HG03558 (cell line): ENCODE data around the gene ARTN.

ENCODE experiments used
- ATAC-seq: cut with Tn5 transposase; IDR thresholded peaks from one replicate; pipeline ENCODE4 v1.9.1; 2021; ENCODE audit warnings: moderate number of reproducible peaks; ENCODE audit not compliant: unreplicated experiment; ENCODE audit errors: extremely low read depth

The ARTN gene

GRCh38 chr1:43946236-43947060, 12.8 kb downstream of the ARTN start, which contains the start of gene IPO13:
Gene IPO13, plus strand, starts transcription at chr1:43946950. Its CDS starts 651 bp downstream, at chr1:43947601.
- peak; percentile 88 for ATAC-seq

GRCh38 chr1:43947061-43947873, 13.7 kb downstream of the ARTN start:
- ATAC-seq: no peak

GRCh38 chr1:43947874-43948437, 14.4 kb downstream of the ARTN start:
- ATAC-seq: no peak

- no peak for ATAC-seq
Measured at GRCh38 chr1:43949678-43950077, 16.1 kb downstream of the ARTN start.

DNA sequence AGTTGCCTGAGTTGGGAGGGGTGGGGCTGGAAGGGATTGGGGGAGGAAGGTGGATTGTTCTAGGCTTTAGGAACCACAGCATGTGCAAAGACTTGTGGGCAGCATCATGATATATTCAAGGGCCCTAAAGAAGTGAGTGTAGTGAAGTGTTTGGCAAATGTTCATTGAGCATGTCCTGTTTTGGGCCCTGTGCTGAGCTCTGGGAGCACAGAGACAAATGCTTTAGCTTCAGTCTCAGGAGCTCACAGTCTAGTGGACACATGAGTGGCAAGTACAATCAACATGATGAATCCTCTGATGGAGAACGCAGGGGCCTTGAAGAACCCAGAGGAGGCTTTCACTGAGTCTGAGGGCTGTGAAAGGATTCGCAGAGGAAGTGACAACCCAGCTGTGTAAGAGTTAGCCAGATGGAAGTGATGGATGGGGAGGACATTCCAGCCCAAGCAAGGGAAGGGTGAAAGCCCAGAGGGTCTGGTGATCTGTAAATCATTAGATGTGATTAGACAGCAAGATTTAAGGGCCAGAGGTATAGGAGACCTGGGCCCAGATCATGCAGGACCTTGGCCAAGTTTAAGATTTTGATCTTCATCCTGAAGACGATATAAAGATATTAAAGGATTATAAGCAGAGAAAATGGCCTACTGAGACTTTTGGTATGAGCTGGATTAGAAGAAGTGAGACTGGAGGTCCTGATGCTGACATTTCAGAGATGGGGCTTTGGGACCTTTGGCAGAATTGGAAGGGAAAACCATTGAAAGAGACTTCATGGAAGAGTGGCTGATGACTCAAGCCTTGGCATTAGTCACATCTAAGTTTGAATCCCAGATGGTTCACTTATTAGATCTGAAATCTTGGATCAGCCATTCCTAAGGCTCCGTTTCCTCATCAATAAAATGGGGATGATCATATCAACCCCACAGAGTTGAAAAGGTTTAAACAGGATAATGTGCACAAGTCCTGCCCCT, 17.7 kb downstream of the ARTN start:
- ATAC-seq: no peak

DNA sequence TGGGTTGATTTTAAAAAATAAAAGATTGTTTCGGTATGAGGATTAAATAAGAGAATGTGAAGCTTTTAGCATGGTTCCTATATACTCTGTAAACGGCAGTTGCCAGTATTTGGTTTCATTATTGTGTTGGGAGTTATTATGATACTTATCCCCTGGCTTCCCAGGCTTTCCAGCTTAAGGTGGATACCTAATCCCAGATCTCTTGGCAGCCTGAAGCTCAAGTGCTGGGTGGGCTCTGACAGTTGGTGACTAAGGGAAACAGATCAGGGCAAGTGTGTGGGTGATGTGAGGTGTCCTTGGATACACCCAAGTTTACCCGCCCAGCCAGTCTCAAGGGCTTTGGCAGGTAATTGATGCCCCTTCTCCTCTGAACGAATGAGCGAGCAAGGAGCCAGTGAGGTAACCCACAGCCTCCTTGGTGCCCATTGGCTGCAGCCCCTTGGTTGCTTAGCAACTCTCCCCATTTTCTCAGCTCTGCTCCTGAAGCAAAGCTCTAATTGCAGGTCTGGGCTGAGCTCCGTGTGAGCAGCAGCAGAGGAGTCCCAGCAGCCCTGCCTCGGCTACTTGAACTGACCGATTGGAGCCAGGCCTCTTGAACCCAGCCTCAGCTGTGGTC, 19.2 kb downstream of the ARTN start:
- no peak for ATAC-seq

GRCh38 chr1:43953361-43953760, 19.8 kb downstream of the ARTN start:
- no peak for ATAC-seq

- ATAC-seq: no peak
Measured at GRCh38 chr1:43954036-43954435, 20.4 kb downstream of the ARTN start.

GRCh38 chr1:43956234-43956633, 22.6 kb downstream of the ARTN start:
- no peak for ATAC-seq

GRCh38 chr1:43957407-43958040, 23.9 kb downstream of the ARTN start:
- no peak for ATAC-seq

- no peak for ATAC-seq
Measured at GRCh38 chr1:43958351-43959255, 25.0 kb downstream of the ARTN start.

DNA sequence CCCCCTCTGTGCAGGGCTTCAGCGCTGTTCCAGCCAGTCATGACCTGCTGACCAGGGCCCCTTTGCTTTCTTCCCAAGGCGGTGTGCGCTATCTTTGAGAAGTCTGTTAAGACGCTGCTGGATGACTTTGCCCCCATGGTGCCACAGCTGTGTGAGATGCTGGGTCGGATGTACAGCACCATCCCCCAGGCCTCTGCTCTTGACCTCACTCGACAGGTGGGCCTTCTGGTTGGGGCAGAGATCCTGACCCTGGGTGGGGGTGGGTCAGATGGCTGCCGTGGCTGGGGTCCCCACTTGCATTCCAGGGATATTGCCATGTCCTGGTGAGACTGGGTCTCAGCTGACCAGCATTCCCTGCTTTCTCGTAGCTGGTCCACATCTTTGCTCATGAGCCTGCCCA, 27.2 kb downstream of the ARTN start:
- ATAC-seq: no peak

- no peak for ATAC-seq
Measured at GRCh38 chr1:43961692-43962091, 28.1 kb downstream of the ARTN start.

GRCh38 chr1:43962324-43962723, 28.7 kb downstream of the ARTN start:
- ATAC-seq: no peak

GRCh38 chr1:43963006-43963405, 29.4 kb downstream of the ARTN start:
- ATAC-seq: no peak

DNA sequence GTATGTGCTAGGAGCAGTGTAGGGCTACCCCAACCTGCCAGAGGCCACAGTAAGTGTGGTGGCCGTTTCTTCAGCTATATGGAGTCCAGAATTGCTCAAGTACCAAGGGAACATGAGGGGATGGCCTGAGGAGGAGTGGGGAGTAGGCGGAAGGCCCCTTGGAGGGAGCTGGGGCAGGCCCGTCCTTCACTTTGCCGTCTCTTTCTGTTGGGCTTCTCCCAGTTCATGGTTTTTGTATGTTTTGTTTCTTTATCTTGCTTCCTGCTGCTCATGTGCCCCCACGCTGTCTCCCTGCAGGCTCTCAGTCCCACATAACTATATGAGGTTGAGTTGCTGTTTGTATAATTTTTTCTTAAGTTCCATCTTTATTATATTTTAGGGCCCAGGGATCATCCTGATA, 30.3 kb downstream of the ARTN start:
- no peak for ATAC-seq

DNA sequence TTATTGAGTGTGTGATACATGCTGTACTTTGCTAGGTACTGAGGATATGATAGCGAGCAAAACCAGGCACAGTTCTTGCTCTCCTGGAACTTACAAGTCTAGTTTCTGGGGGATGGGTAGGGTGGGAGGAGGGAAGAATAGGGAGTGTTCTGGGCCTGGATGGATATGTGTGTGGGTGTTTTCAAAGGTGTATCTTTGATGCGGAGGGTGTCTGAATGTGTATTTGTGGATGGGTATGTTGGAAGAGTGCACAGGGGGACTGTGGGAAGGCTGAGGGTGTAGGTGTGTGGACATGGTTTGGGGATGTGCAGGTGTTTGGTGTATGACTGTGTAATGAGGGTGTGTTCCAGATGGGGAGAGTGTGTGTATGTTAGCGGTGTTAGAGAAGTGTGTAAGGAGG, 31.7 kb downstream of the ARTN start:
- no peak for ATAC-seq

DNA sequence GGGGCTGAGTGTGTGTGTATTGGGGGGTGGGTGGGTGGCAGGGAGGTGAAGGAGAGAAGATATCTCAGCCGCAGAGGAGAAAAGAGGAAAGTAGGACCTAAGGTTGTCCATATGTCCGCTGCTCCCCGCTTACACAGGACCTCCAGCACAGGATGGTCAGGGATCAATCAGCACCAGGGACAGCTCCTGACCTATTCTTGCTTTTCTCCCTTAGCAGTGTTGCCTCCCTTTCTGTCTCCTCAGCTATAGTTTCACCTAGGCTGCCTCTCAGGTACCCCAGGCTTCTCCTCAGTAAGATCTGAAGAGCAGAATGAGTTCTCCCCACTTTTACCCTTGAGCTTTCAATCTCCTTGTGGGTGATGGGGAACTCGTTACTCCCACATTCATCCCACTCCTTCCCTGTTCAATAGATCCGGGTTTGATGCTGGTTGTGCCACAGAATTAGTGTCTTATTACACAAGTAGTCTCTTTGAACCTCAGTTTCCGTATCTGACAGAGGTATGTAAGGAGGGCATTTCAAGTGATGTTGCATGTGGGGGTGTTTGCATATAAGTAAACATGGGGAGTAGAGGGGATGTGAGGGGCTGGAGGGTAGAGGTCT, 34.8 kb downstream of the ARTN start:
- no peak for ATAC-seq
